Rectal smooth muscle tissue (tissue), 1 donor: ENCODE measurements around the gene TACC2.
"Not testable (repeated sequence)": the region's sequence is repeated elsewhere in the genome, so short reads cannot be mapped to it uniquely, and the experiment has no call there.

Experiments
- H3K27ac ChIP-seq: one replicate; pipeline ENCODE4 v1.7.0; 2013; ENCODE audit warnings: low read depth, low read length, inconsistent platforms
- H3K27me3 ChIP-seq: one replicate; pipeline ENCODE4 v1.7.0; 2013; ENCODE audit warnings: low read length; ENCODE audit not compliant: control insufficient read depth, insufficient read depth
- H3K36me3 ChIP-seq: one replicate; pipeline ENCODE4 v1.7.0; 2013; ENCODE audit warnings: low read length; ENCODE audit not compliant: control insufficient read depth, insufficient read depth
- H3K4me1 ChIP-seq: one replicate; pipeline ENCODE4 v1.7.0; 2013; ENCODE audit warnings: low read length; ENCODE audit not compliant: control insufficient read depth, insufficient read depth
- H3K4me3 ChIP-seq: one replicate; pipeline ENCODE4 v1.7.0; 2013; ENCODE audit warnings: low read length
- H3K9ac ChIP-seq: one replicate; pipeline ENCODE4 v1.7.0; 2013; ENCODE audit warnings: low read length

Gene TACC2

DNA sequence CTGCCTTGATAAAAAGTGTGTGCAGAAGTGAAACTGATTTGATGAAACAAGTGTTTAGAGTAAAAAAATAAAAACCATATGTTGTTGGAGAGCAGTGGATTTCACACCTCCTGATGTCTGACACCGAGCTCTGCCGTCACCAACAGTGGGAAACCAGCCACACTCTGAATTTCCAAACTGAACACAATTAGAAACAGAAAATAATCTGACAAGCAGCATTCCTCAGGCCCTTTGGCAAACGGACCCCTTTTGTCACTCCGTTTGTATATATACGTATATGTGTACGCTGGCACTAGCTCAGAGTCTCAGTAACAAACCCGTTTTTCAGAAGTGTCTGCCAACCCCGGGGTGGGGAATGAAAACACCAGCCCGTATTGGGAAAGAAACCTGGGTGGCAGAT is 32.4 kb downstream of the TACC2 start:
- Histone ChIP-seq H3K9ac (no peak overlapping the region), H3K4me3 (peak overlapping the region; percentile 52), H3K36me3 (no peaks in the 10 kb centered on the region), H3K27me3 (no peaks in the 10 kb centered on the region), H3K4me1 (peaks cover 13% of the 10 kb centered on the region), H3K27ac (peak overlapping the region; percentile 93)

DNA sequence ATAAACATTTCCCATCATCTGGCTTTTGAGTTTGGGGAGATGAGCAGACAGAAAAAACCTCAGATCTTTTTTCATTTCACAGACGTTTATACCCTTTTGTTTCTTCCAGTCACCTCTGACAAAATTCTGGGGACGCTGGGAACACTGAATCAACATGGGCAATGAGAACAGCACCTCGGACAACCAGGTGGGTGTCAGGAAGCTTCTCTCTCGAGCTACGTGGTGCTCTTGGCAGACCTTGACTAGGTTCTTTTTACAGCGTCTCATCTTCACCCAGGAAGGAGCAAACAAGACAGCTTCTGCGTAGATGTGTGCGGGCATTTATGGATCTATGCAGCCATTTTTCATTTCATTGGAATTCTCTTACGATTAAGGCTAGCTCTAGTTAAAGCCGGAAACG is 32.9 kb downstream of the TACC2 start:
- Histone ChIP-seq H3K9ac (no peak overlapping the region), H3K27me3 (no peaks in the 10 kb centered on the region), H3K4me1 (peaks cover 13% of the 10 kb centered on the region), H3K4me3 (peak overlapping the region; percentile 36), H3K36me3 (no peaks in the 10 kb centered on the region), H3K27ac (peak overlapping the region; percentile 93)

DNA sequence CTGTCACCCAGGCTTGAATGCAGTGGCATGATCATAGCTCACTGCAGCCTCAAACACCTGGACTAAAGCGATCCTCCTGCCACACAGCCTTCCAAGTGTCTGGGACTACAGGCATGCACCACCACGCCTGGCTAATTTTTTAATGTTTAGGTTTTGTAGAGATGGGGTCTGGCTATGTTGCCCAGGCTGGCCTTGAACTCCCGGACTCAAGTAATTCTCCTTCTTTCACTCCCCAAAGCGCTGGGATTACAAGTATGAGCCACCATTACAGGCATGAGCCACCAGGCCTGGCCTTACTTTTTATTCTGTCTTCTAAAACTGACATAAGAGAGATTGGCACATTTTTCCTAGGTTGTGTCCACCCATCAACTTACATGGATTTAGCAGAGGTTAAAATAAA is 33.3 kb downstream of the TACC2 start:
- Histone ChIP-seq H3K4me1 (peaks cover 13% of the 10 kb centered on the region), H3K27me3 (no peaks in the 10 kb centered on the region), H3K36me3 (no peaks in the 10 kb centered on the region), H3K4me3 (no peak overlapping the region), H3K27ac (peak overlapping the region; percentile 93), H3K9ac (no peak overlapping the region)

DNA sequence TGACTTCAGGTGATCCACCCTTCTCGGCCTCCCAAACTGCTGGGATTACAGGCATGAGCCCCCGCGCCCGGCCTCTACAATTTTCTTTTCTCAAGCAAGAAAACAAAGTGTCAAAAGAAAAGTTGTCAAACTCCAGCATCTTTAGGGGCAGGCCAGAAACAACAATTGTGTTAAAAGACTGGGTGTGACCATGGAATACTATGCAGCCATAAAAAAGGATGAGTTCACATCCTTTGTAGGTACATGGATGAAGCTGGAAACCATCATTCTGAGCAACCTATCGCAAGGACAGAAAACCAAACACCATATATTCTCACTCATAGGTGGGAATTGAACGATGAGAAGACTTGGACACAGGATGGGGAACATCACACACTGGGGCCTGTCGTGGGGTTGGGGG is 34.3 kb downstream of the TACC2 start:
- not testable (repeated sequence) for H3K36me3 ChIP-seq, H3K4me3 ChIP-seq, H3K27ac ChIP-seq, H3K27me3 ChIP-seq, H3K9ac ChIP-seq
- peaks cover 11% of the 10 kb centered on the region for H3K4me1 ChIP-seq

DNA sequence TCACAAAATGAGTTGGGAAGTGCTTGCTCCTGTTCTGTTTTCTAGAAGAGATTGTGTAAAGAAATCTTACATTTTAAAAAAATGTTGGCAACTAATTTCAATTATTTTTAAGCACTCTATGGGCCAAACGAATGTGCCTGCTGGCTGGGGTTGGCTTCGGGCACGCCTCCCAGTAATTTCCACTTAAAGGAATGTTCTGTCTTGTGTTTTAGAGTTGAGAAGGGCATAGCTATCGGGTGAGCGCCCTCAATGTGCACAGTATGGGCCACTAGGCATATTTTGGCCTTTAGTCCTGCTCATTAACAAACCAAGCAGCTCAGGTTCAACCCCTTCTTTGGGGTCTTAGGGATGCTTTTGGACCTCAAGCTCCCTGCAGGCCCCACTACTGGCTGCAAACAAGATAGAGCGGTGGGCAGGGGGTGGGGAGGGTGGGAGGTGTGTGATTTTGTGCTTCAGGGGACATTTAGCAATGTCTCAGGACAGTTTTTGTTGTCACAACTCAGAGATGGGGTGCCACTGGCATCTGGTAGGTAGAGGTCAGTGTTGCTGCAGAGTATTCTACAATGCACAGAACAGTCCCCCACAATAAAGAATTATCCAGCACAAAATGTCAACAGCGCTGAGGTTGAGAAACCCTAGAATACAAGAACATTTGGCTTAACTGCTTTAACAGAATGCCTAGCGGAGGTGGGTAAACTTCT is 40.7 kb downstream of the TACC2 start:
- H3K4me3 ChIP-seq, result no peak overlapping the region
- no peaks in the 10 kb centered on the region for H3K27me3 ChIP-seq
- H3K9ac ChIP-seq, result no peak overlapping the region
- H3K4me1 ChIP-seq, result peaks cover 10% of the 10 kb centered on the region
- peak overlapping the region; percentile 60 for H3K27ac ChIP-seq
- H3K36me3 ChIP-seq, result no peaks in the 10 kb centered on the region

DNA sequence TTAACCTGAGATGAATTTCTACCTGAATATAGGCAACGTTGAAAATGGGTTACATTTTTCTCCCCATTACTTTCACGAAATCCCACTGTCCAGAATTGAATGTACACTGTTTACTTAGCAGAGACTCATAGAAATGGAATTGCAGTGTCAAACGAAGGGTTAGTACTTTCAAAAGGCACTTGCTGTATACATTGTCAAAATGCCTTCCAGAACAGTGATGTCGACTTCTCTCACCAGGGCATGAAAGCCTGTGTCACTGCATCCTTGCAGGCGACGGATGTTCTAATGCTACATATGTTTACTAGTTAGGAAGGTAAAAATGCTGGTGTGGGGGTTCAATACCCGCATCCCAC is 41.2 kb downstream of the TACC2 start:
- Histone ChIP-seq H3K4me1 (peaks cover 10% of the 10 kb centered on the region), H3K27ac (peak overlapping the region; percentile 60), H3K27me3 (no peaks in the 10 kb centered on the region), H3K4me3 (no peak overlapping the region), H3K36me3 (no peaks in the 10 kb centered on the region), H3K9ac (no peak overlapping the region)

DNA sequence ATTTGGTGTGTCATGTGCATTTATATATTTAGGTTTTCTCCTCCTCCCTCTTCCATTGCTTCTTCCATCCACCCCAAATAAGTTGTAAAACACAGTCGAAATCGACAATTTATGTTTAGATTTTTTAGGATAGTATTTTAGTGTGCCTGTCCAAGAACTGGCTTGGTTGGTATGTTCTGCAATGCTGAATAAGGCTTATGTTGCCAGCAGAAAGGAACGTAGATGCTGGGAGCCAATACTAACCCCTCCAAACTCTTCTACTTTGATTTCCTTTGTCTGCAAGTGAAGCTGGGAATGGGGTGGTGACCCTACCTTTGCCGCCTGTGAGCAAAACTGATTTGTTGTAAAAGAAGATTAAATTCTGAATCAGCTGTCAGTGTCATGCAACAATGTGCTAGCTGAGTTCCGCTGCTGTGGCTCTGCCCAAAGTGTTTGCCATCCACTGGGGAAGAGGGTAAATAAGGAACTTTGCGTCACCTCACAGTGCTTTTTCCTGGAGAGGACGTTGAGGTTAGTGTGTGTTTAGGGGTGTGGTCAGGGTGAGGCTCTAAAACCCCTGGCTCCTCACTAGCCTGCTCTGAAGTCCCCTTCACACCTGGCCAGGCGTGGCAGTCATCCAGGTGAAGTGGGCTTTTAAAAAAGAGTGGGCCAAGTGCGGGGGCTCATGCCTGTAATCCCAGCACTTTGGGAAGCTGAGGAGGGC is 44.4 kb downstream of the TACC2 start:
- Histone ChIP-seq H3K27me3 (no peaks in the 10 kb centered on the region), H3K4me3 (no peak overlapping the region), H3K36me3 (no peaks in the 10 kb centered on the region), H3K9ac (no peak overlapping the region), H3K4me1 (peaks cover 10% of the 10 kb centered on the region), H3K27ac (peak overlapping the region; percentile 4)

DNA sequence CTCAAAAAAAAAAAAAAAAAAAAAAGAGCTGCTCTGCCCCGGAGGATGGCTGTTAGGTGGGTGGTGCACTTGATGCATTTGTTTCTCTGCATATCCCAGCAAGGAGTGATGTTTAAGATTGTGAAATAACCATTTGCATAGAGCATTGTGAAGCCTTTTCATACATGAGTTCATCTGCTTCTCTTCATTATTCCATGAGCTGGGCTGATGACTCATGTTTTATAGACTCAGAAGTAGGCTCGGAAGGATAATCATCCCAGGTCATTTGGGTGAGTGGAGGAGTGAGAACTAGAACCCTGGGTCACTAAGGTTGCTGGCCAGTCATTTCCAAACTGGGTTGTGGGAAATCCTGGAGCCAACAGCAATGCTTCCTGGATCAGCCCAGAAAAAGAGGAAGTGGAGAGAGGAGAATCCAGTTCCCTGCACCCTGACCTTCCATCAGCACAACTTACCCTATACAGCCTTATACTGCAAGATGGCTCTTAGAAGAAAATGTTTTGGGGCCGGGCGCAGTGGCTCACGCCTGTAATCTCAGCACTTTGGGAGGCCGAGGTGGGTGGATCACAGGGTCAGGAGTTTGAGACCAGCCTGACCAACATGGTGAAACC is 45.3 kb downstream of the TACC2 start:
- Histone ChIP-seq H3K4me3 (no peak overlapping the region), H3K4me1 (peaks cover 10% of the 10 kb centered on the region)

DNA sequence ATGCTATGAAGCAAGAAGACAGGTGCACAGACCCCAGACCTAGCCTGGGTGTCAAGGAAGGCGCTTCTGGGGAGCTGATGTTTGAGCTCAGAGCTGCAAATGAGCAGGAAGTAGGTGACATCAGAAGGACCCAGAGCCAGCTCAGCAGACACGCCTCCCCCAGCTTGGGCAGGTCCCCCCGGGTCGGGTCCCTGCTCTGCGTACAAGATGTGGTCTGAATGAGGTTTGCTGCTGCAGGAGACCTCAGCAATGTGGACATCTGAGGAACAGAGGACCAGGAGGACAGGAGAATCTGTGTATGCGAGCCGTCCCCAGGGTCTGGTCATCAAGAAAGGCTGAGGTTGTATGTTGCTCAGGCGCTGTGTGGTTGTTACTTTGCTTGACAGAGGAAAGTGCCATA is 51.8 kb downstream of the TACC2 start:
- no peak overlapping the region for H3K9ac ChIP-seq
- H3K27me3 ChIP-seq, result no peaks in the 10 kb centered on the region
- no peak overlapping the region for H3K27ac ChIP-seq
- peaks cover 17% of the 10 kb centered on the region for H3K4me1 ChIP-seq
- no peaks in the 10 kb centered on the region for H3K36me3 ChIP-seq
- H3K4me3 ChIP-seq, result no peak overlapping the region

More for the DNA sequence above, 45.3 kb downstream of the TACC2 start:
- no peaks in the 10 kb centered on the region for H3K36me3 ChIP-seq
- H3K27me3 ChIP-seq, result no peaks in the 10 kb centered on the region
- no peak overlapping the region for H3K9ac ChIP-seq
- H3K27ac ChIP-seq, result no peak overlapping the region

DNA sequence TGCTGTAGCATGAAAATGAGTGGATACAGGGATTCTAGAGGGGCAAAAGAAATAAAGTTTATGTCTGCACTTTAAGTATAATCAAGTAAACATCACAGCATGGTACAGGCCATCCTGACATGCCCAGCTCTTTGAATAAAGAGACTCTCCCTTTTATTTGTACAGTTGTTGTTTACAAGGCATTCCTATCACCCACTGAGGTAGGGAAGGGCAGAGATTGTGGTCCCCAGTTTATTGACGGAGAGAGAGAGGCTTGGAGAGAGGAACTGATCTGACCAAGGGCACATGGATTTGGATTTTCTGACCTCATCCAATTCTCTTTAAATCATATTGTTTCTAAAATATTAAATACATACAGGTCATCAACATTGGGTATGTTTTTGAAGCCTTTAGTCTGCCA is 53.9 kb downstream of the TACC2 start:
- Histone ChIP-seq H3K36me3 (no peaks in the 10 kb centered on the region), H3K4me3 (no peak overlapping the region), H3K9ac (no peak overlapping the region), H3K4me1 (peaks cover 19% of the 10 kb centered on the region), H3K27ac (peak overlapping the region; percentile 91), H3K27me3 (no peaks in the 10 kb centered on the region)

DNA sequence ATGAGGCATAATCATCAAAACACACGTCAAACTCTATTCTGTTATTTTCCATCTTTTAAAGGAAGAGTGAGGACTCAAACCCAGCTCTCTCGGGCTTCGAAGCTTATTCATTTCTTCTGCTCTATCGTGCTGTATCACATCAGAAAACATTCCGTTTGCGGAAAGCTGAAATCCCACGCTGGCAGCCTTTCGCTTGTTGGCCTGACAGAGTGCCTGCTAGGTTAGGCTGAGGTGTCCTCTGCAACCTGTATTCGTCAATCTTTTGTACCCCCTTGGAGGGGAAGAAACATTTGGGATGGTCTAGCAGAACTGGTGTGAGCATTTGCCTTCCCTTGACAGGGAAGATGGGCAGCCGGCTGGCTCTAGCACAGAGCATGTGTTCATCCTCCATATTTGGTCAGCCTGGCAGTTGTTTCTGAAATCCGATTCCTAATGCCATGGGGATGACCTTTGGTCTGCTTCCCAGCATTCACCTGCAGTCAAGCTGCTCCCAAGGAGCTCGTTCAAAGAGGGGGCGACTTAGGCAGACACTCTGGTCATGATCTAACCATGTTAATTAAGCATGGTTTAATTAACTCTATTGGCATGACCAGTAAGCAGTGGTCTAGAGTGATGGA is 55.2 kb downstream of the TACC2 start:
- Histone ChIP-seq H3K27me3 (no peaks in the 10 kb centered on the region), H3K9ac (no peak overlapping the region), H3K4me1 (peaks cover 19% of the 10 kb centered on the region), H3K4me3 (peak overlapping the region; percentile 25), H3K36me3 (no peaks in the 10 kb centered on the region), H3K27ac (peak overlapping the region; percentile 91)

DNA sequence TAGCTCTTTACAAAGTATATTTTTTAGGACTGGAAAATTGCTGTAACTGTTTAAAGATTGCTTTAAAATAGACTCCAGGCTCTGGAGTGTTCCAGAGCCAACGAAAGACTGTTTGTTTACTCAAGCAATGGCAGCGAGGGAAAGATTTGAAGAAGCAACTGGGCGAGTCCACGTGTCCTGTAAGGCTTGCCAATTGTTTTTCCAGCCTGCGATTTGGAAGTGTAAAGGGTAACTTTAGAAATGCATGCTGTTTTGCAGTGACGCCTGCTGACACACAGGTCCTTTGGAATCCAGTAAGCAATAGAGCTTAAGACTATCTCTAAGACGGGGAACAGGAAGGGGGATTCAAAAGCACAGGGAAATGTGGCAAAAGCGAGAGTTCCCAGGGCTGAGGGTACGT is 55.8 kb downstream of the TACC2 start:
- Histone ChIP-seq H3K27ac (peak overlapping the region; percentile 91), H3K9ac (no peak overlapping the region), H3K4me3 (peak overlapping the region; percentile 25), H3K4me1 (peaks cover 21% of the 10 kb centered on the region), H3K36me3 (no peaks in the 10 kb centered on the region), H3K27me3 (no peaks in the 10 kb centered on the region)
